Measurements from ENCODE around the gene NT5C2.
"Not testable (repeated sequence)": the region's sequence is repeated elsewhere in the genome, so short reads cannot be mapped to it uniquely, and the experiment has no call there.

DNA sequence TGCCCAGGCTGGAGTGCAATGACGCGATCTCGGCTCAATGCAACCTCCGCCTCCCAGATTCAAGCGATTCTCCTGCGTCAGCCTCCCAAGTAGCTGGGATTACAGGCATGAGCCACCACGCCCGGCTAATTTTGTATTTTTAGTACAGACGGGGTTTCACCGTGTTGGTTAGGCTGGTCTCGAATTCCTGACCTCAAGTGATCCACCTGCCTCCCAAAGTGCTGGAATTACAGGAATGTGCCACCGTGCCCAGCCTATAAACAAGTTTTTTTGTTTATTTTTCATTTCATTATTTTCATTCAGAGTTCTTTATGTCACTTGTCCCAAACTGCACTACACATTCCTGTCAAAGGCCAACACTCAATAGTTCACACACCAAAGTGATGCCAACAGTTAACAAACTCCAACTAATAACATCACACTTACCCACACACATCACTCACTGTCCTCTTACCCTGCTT, 9.1 kb downstream of the NT5C2 start:
- TF ChIP-seq CTCF, POLR2A (IDR thresholded peaks at IDR 0.05): not testable (repeated sequence)
